Stimulated activated CD4-positive, alpha-beta T cell treated with anti-CD3 and anti-CD28 coated beads, TNF-alpha, amount 100 ng/mL, for 48 hours (primary cell): ENCODE results near the gene SIRT2.
"Not testable (repeated sequence)": the region's sequence is repeated elsewhere in the genome, so short reads cannot be mapped to it uniquely, and the experiment has no call there.

Experiments used
- DNase-seq, 3 donors: peaks; one replicate each; pipeline ENCODE4 v3.0.0-alpha.2; 2020; ENCODE audit warnings: low read depth in 3 of 3

SIRT2 gene

GRCh38 chr19:38830039-38830733, 69.2 kb downstream of the SIRT2 start:
- DNase-seq, result no peak

GRCh38 chr19:38829203-38829602, 70.2 kb downstream of the SIRT2 start:
- not testable (repeated sequence) for DNase-seq
